Liver (tissue), 3 donors: ENCODE data around the gene HTR3B.

Source experiments
- CTCF ChIP-seq: fragments of 150-350 bp; IDR thresholded peaks from 2 replicates; pipeline ENCODE4 v1.5.1; 2017; ENCODE audit warnings: improper control_type of control experiment, low read depth, low read length; ENCODE audit not compliant: missing input control
- GABPA ChIP-seq, 2 donors: IDR thresholded peaks in 1 of 2; conservative IDR thresholded peaks in 1 of 2; 2 replicates each; pipeline ENCODE4 v1.6.1; 2016; ENCODE audit warnings: antibody characterized with exemption in 2 of 2, mild to moderate bottlenecking in 1 of 2, moderate library complexity in 1 of 2
- JUND ChIP-seq, 2 donors: IDR thresholded peaks; 2 replicates each; pipeline ENCODE4 v1.6.1; 2016; ENCODE audit warnings: antibody characterized with exemption in 2 of 2
- MAX ChIP-seq: IDR thresholded peaks from 2 replicates; pipeline ENCODE4 v1.6.1; 2016; ENCODE audit warnings: antibody characterized with exemption
- RAD21 ChIP-seq, 2 donors: IDR thresholded peaks; 2 replicates each; pipeline ENCODE4 v1.6.1; 2016; ENCODE audit warnings: antibody characterized with exemption in 2 of 2, mild to moderate bottlenecking in 2 of 2
- REST ChIP-seq: IDR thresholded peaks from 2 replicates; pipeline ENCODE4 v1.6.1; 2016; ENCODE audit warnings: antibody characterized with exemption, mild to moderate bottlenecking
- RXRA ChIP-seq, 2 donors: IDR thresholded peaks; 2 replicates each; pipeline ENCODE4 v1.6.1; 2017 to 2018; ENCODE audit warnings: antibody characterized with exemption in 2 of 2, mild to moderate bottlenecking in 1 of 2
- SP1 ChIP-seq: IDR thresholded peaks from 2 replicates; pipeline ENCODE4 v1.6.1; 2018; ENCODE audit warnings: antibody characterized with exemption, mild to moderate bottlenecking
- YY1 ChIP-seq: IDR thresholded peaks from 2 replicates; pipeline ENCODE4 v1.6.1; 2016; ENCODE audit warnings: antibody characterized with exemption, mild to moderate bottlenecking
- donor health status: healthy.
- donor health status: healthy.

- TF ChIP-seq SP1 (no peak), GABPA (IDR thresholded peaks at IDR 0.05 in 1 of 2, conservative IDR thresholded peaks at IDR 0.05 in 1 of 2) (no peak), RXRA (IDR thresholded peaks at IDR 0.05) (no peak), CTCF (no peak), MAX (no peak), YY1 (no peak), JUND (IDR thresholded peaks at IDR 0.05) (no peak), REST (peak; percentile 99), RAD21 (IDR thresholded peaks at IDR 0.05) (no peak)
Observed at GRCh38 chr11:113991170-113991569, 86.6 kb downstream of the HTR3B start.
